HG02885 (cell line): ENCODE data around the gene SV2C.
"Not testable (repeated sequence)": the region's sequence is repeated elsewhere in the genome, so short reads cannot be mapped to it uniquely, and the experiment has no call there.

Source experiments
- ATAC-seq: cut with Tn5 transposase; IDR thresholded peaks from one replicate; pipeline ENCODE4 v1.9.1; 2021; ENCODE audit warnings: mild to moderate bottlenecking; ENCODE audit not compliant: unreplicated experiment, poor library complexity

SV2C gene

GRCh38 chr5:76082772-76083554, at the start of gene SV2C:
TSS of gene SV2C (plus strand) at chr5:76083383. CDS start at chr5:76131751, 48,368 bp downstream.
- ATAC-seq: no peak

GRCh38 chr5:76037736-76038151, 45.4 kb upstream of the SV2C start:
- not testable (repeated sequence) for ATAC-seq

GRCh38 chr5:76038212-76038611, 45.0 kb upstream of the SV2C start:
- ATAC-seq: no peak

GRCh38 chr5:76040806-76041205, 42.4 kb upstream of the SV2C start:
- no peak for ATAC-seq

GRCh38 chr5:76041863-76042262, 41.3 kb upstream of the SV2C start:
- no peak for ATAC-seq

- ATAC-seq: no peak
These were observed 36.4 kb upstream of the SV2C start for GRCh38 chr5:76046741-76047140.

- ATAC-seq: no peak
These were observed 33.0 kb upstream of the SV2C start for GRCh38 chr5:76050134-76050533.

- no peak for ATAC-seq
These were observed 20.6 kb upstream of the SV2C start for GRCh38 chr5:76062502-76063041.

GRCh38 chr5:76065258-76065657, 17.9 kb upstream of the SV2C start:
- no peak for ATAC-seq

GRCh38 chr5:76069061-76069735, 14.0 kb upstream of the SV2C start:
- no peak for ATAC-seq

- no peak for ATAC-seq
These were observed 8.6 kb upstream of the SV2C start for GRCh38 chr5:76074487-76075065.

- ATAC-seq: no peak
These were observed 1.1 kb upstream of the SV2C start for GRCh38 chr5:76081811-76082771.

GRCh38 chr5:76083555-76084495, 642 bp downstream of the SV2C start:
- no peak for ATAC-seq

GRCh38 chr5:76084496-76085242, 1.5 kb downstream of the SV2C start:
- ATAC-seq: no peak

GRCh38 chr5:76085243-76085579, 2.0 kb downstream of the SV2C start:
- no peak for ATAC-seq

GRCh38 chr5:76086095-76086494, 2.9 kb downstream of the SV2C start:
- no peak for ATAC-seq

GRCh38 chr5:76089156-76089555, 6.0 kb downstream of the SV2C start:
- ATAC-seq: not testable (repeated sequence)

- ATAC-seq: no peak
These were observed 8.2 kb downstream of the SV2C start for GRCh38 chr5:76091351-76091750.
